MCF 10A (cell line): ENCODE data around the gene STX5. TPM values are rescaled to one million over a fixed set of nuclear protein-coding genes. Genes with fewer than 3 reads are reported as not detected.

ENCODE experiments used
- BruUV-seq: library from RNA; stranded (reverse); fragments of 400-500 nt; replicated peaks from 2 replicates; lab custom pipeline; 2021; lab: Mats Ljungman, UMichigan
- CTCF ChIA-PET: fragments of 300-600 bp; sonication (Branson Sonifier 250); formaldehyde crosslinking; extraction: SDS; loops from one replicate; lab custom pipeline; 2021; ENCODE audit warnings: antibody characterized with exemption, inconsistent platforms; lab: Yijun Ruan, JAX
- POLR2A ChIA-PET: fragments of 300-600, 350-650 bp; sonication (Branson Sonifier 250); formaldehyde crosslinking; extraction: SDS; loops from one replicate; lab custom pipeline; 2020; ENCODE audit warnings: antibody characterized with exemption, inconsistent platforms; lab: Yijun Ruan, JAX
- DNase-seq: peaks from one replicate; pipeline ENCODE4 v3.0.0-alpha.2; 2018; ENCODE audit not compliant: unreplicated experiment
- H3K27ac Mint-ChIP-seq: one replicate; pipeline ENCODE4 v1.8.0; 2022; ENCODE audit warnings: mild to moderate bottlenecking, low read depth, mixed read lengths; ENCODE audit not compliant: unreplicated experiment
- H3K27me3 Mint-ChIP-seq: one replicate; pipeline ENCODE4 v1.8.0; 2022; ENCODE audit warnings: mixed read lengths; ENCODE audit not compliant: insufficient read depth, unreplicated experiment
- H3K36me3 Mint-ChIP-seq: one replicate; pipeline ENCODE4 v1.8.0; 2022; ENCODE audit warnings: mild to moderate bottlenecking, moderate library complexity, mixed read lengths; ENCODE audit not compliant: insufficient read depth, unreplicated experiment
- H3K4me1 Mint-ChIP-seq: one replicate; pipeline ENCODE4 v1.8.0; 2022; ENCODE audit warnings: mixed read lengths; ENCODE audit not compliant: insufficient read depth, unreplicated experiment
- H3K4me3 Mint-ChIP-seq: one replicate; pipeline ENCODE4 v1.8.0; 2022; ENCODE audit warnings: mild to moderate bottlenecking, moderate library complexity, mixed read lengths; ENCODE audit not compliant: unreplicated experiment
- H3K9me3 Mint-ChIP-seq: one replicate; pipeline ENCODE4 v1.8.0; 2022; ENCODE audit warnings: mixed read lengths; ENCODE audit not compliant: unreplicated experiment
- CTCF ChIP-seq: fragments of 200-600 bp; IDR thresholded peaks from one replicate; pipeline ENCODE4 v1.8.0; 2022; ENCODE audit warnings: antibody characterized with exemption, mild to moderate bottlenecking; ENCODE audit not compliant: unreplicated experiment
- intact Hi-C: fragments of 100-400 bp; cut with micrococcal nuclease; formaldehyde crosslinking; loops from 2 replicates; pipeline ENCODE4 v1.14.1; 2022
- total RNA-seq: library from RNA; stranded (reverse); gene quantifications from 2 replicates; pipeline ENCODE4 v1.2.3, GENCODE V29; 2022

Gene STX5
- total RNA-seq, 1 experiment from 2014 or later = 72.0 TPM

- no peak for TF ChIP-seq CTCF
- ChIA-PET CTCF (interaction anchor here (5.4 kb wide), 1 partner anchor 9 kb away, joined by 47 read pairs; the partner anchor contains the start of gene TMEM179B), POLR2A (interaction anchor here (0.6 to 1.3 kb wide), 2 partner anchors 48 to 51 kb away, joined by 3 read pairs; partner anchors contain the start of gene HNRNPUL2)
- intact Hi-C loops = no loop called here
- no peaks in the 10 kb centered on the region for H3K27me3 Mint-ChIP-seq
- no TSS peak for BruUV-seq
- H3K4me1 Mint-ChIP-seq = peaks cover 9% of the 10 kb centered on the region
- H3K27ac Mint-ChIP-seq = no peak overlapping the region
- no peaks in the 10 kb centered on the region for H3K9me3 Mint-ChIP-seq
- no peak overlapping the region for H3K4me3 Mint-ChIP-seq
- DNase-seq = no peak
- H3K36me3 Mint-ChIP-seq = peaks cover 52% of the 10 kb centered on the region
Observed at GRCh38 chr11:62778441-62778840, 53.4 kb downstream of the STX5 start.

- TF ChIP-seq CTCF = no peak
- Mint-ChIP-seq H3K36me3 (peaks cover 52% of the 10 kb centered on the region), H3K4me3 (no peak overlapping the region), H3K9me3 (no peaks in the 10 kb centered on the region), H3K27me3 (no peaks in the 10 kb centered on the region), H3K4me1 (peaks cover 9% of the 10 kb centered on the region), H3K27ac (peak overlapping the region; percentile 29)
- ChIA-PET POLR2A (interaction anchor here (0.7 to 3.5 kb wide), 4 partner anchors 10 to 78 kb away, joined by 3 to 19 read pairs (median 3); partner anchors contain the start of genes HNRNPUL2, STX5 and TMEM179B), CTCF (interaction anchor here (0.6 to 5.4 kb wide), 3 partner anchors 10 to 52 kb away, joined by 3 to 47 read pairs (median 4); partner anchors contain the start of gene TMEM179B)
- BruUV-seq = no TSS peak
- no peak for DNase-seq
- intact Hi-C loops = no loop called here
Observed at GRCh38 chr11:62777389-62777788, 54.5 kb downstream of the STX5 start.

GRCh38 chr11:62775646-62776045 lies 56.2 kb downstream of the STX5 start:
- H3K9me3 Mint-ChIP-seq = no peaks in the 10 kb centered on the region
- ChIA-PET CTCF (interaction anchor here (0.5 to 5.4 kb wide), 4 partner anchors 12 to 86 kb away, joined by 3 to 47 read pairs (median 3); partner anchors contain the start of genes TMEM179B and WDR74), POLR2A (interaction anchor here (0.6 to 3.5 kb wide), 4 partner anchors 12 to 65 kb away, joined by 3 to 19 read pairs (median 4); partner anchors contain the start of gene TMEM179B)
- no TSS peak for BruUV-seq
- peaks cover 45% of the 10 kb centered on the region for H3K36me3 Mint-ChIP-seq
- no peak for DNase-seq
- H3K4me3 Mint-ChIP-seq = no peak overlapping the region
- H3K27ac Mint-ChIP-seq = no peak overlapping the region
- peaks cover 9% of the 10 kb centered on the region for H3K4me1 Mint-ChIP-seq
- H3K27me3 Mint-ChIP-seq = no peaks in the 10 kb centered on the region
- intact Hi-C loops = no loop called here
- no peak for TF ChIP-seq CTCF

- intact Hi-C loops = no loop called here
- no peak for TF ChIP-seq CTCF
- peak; percentile 31 for DNase-seq
- Mint-ChIP-seq H3K4me1 (peaks cover 9% of the 10 kb centered on the region), H3K9me3 (no peaks in the 10 kb centered on the region), H3K4me3 (no peak overlapping the region), H3K27ac (no peak overlapping the region), H3K36me3 (peaks cover 43% of the 10 kb centered on the region), H3K27me3 (no peaks in the 10 kb centered on the region)
- ChIA-PET CTCF (interaction anchor here (5.4 kb wide), 1 partner anchor 13 kb away, joined by 47 read pairs; the partner anchor contains the start of gene TMEM179B), POLR2A (interaction anchor here (0.6 to 8.5 kb wide), 6 partner anchors 13 to 67 kb away, joined by 3 to 84 read pairs (median 4); partner anchors contain the start of genes TMEM179B and ZBTB3)
- no TSS peak for BruUV-seq
Observed at GRCh38 chr11:62774407-62774806, 57.4 kb downstream of the STX5 start.
